Adrenal gland (tissue), 12 donors: ENCODE measurements around the gene TPD52L2. TPM values are rescaled to one million over a fixed set of nuclear protein-coding genes. Genes with fewer than 3 reads are reported as not detected.
A peak's percentile ranks its signal among the peaks of the same experiment; 100 is the strongest.

ENCODE experiments used
- DNase-seq, 7 donors: peaks; one replicate each; pipeline ENCODE4 v3.0.0-alpha.2; 2019 to 2020
- H3K27ac ChIP-seq, 5 donors: fragments of 200-600 bp; sonication (generic) in 4 of 5; 1 replicate in 3 of 5; 2 replicates in 2 of 5; pipeline versions ENCODE4 v1.5.1 to v1.8.0; 2016 to 2020; ENCODE audit warnings: mild to moderate bottlenecking in 1 of 5
- H3K27me3 ChIP-seq: fragments of 200-600 bp; 2 replicates; pipeline ENCODE4 v1.8.0; 2021
- H3K36me3 ChIP-seq, 2 donors: fragments of 200-600 bp; replicated peaks in 1 of 2; 1 replicate in 1 of 2; 2 replicates in 1 of 2; pipeline versions ENCODE4 v1.5.1 to v1.8.0; 2018 to 2022
- H3K4me1 ChIP-seq, 2 donors: fragments of 200-600 bp; replicated peaks in 1 of 2; 1 replicate in 1 of 2; 2 replicates in 1 of 2; pipeline versions ENCODE4 v1.5.1 to v1.8.0; 2018 to 2021
- H3K4me3 ChIP-seq, 4 donors: fragments of 200-600 bp; sonication (generic) in 3 of 4; one replicate each; pipeline ENCODE4 v1.5.1; 2016 to 2018
- H3K9me3 ChIP-seq, 3 donors: fragments of 200-600 bp; sonication (generic) in 1 of 3; replicated peaks in 1 of 3; 1 replicate in 2 of 3; 2 replicates in 1 of 3; pipeline versions ENCODE4 v1.5.1 to v1.8.0; 2016 to 2021
- CTCF ChIP-seq, 6 experiments: fragments of 450-650 bp in 4 of 6; fragments of 200-600 bp in 2 of 6; sonication (generic) in 1 of 6; IDR thresholded peaks; 1 replicate in 5 of 6; 2 replicates in 1 of 6; pipeline versions ENCODE4 v1.5.1 to v1.8.0; 2016 to 2021; ENCODE audit warnings: antibody characterized with exemption in 6 of 6, mild to moderate bottlenecking in 2 of 6, moderate library complexity in 1 of 6
- POLR2A ChIP-seq, 2 donors: fragments of 450-650 bp; IDR thresholded peaks; one replicate each; pipeline ENCODE4 v1.6.1; 2017; ENCODE audit warnings: antibody characterized with exemption in 2 of 2, mild to moderate bottlenecking in 2 of 2, moderate library complexity in 1 of 2
- WGBS, 4 donors: extraction: QIAGEN DNeasy Blood & Tissue Kit in 2 of 4; methylation state at CpG; one replicate each; pipeline versions ENCODE4 v1.1.5 to v1.1.7; 2013 to 2017; 5-methylcytosine and 5-hydroxymethylcytosine counted together
- intact Hi-C, 2 donors: fragments of 100-400 bp; cut with DNase I; formaldehyde crosslinking; loops; one replicate each; pipeline versions ENCODE4 v1.14.1 to v1.15.0; 2022 to 2023
- polyA plus RNA-seq, 3 donors: library from polyadenylated mRNA; stranded (reverse); fragments of 200-250 nt in 2 of 3; fragments of 350-450 nt in 1 of 3; fragmentation: Illumina TruSeq in 1 of 3; extraction: RNeasy Lipid Tissue Mini Kit (QIAGEN cat#74804) in 1 of 3; gene quantifications; one replicate each; pipeline ENCODE4 v1.2.3, GENCODE V29; 2013 to 2014
- total RNA-seq, 9 donors: library from RNA; depleted of rRNA in 4 of 9; stranded (reverse); fragments of >200 nt in 4 of 9; fragments of 120-200 nt in 1 of 9; fragmentation: NEBNext Ultra II Directional in 1 of 9; extraction: Animal tissue kit (Norgen Biotek cat#: 25700) in 1 of 9; gene quantifications; one replicate each; pipeline versions ENCODE4 v1.1.0 to v1.2.4, GENCODE V29; 2013 to 2023
- donor health status: healthy with polysubstance abuse.
- donor health status: Bipolar disorder and iron deficiency.
- donor health status: DM: yes; HTN: yes; CAD: no.
- donor health status: DM: no; HTN: no; CAD: no.
- donor health status: DM: no; HTN: no; CAD: no.
- donor health status: DM: yes; HTN: yes; CAD: no.

The TPD52L2 gene
- total and polyA plus RNA-seq, 12 donors, result 81.9 to 125 (median 112) TPM

- no peak for TF ChIP-seq CTCF (IDR thresholded peaks at IDR 0.05)
- no peak for TF ChIP-seq POLR2A (IDR thresholded peaks at IDR 0.05)
- H3K4me1 ChIP-seq, result peaks cover 8 to 11% of the 10 kb centered on the region in 2 donors
- DNase-seq, result no peak
- peaks cover 0 to 47% of the 10 kb centered on the region in 2 donors for H3K36me3 ChIP-seq
- intact Hi-C loops, result no loop called here
- no peak overlapping the region for H3K27ac ChIP-seq
- no peaks in the 10 kb centered on the region for H3K27me3 ChIP-seq
- H3K4me3 ChIP-seq, result no peak overlapping the region
- 89 to 93% (median 90%) methylated on average over 19 to 29 of the region's 29 CpGs for WGBS, 4 donors
- H3K9me3 ChIP-seq, result no peaks in the 10 kb centered on the region
These were observed 26.3 kb downstream of the TPD52L2 start for GRCh38 chr20:63891061-63892002.

- intact Hi-C loops, result no loop called here
- Histone ChIP-seq H3K4me3 (no peak overlapping the region), H3K27me3 (no peaks in the 10 kb centered on the region), H3K9me3 (no peaks in the 10 kb centered on the region), H3K27ac (no peak overlapping the region), H3K36me3 (peaks cover 0 to 41% of the 10 kb centered on the region in 2 donors), H3K4me1 (peaks cover 17 to 21% of the 10 kb centered on the region in 2 donors)
- 84 to 91% (median 90%) methylated on average over 7 of the region's 7 CpGs for WGBS, 4 donors
- TF ChIP-seq CTCF (IDR thresholded peaks at IDR 0.05) (no peak), POLR2A (IDR thresholded peaks at IDR 0.05) (no peak)
- DNase-seq, result no peak
These were observed 27.3 kb downstream of the TPD52L2 start for GRCh38 chr20:63892402-63892801.

DNA sequence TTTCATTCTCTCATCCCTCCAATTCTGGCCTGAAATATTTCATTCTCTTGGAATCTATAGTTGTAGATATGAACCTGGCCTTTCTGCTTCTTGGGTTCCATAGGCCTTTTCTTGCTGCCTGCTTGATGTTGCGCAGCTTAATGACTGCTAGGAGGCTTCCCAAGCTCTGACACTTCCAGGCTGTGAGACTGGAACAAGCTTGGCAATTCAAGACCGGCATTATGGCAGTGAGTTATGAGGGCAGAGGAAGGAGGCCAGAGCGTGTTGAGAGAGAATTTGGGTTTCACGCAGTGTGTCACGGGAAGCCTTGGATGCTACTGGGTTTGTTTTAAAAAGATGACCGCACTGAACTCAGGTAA lies 28.9 kb downstream of the TPD52L2 start:
- no peaks in the 10 kb centered on the region for H3K9me3 ChIP-seq
- intact Hi-C loops, result no loop called here
- no peak for TF ChIP-seq POLR2A (IDR thresholded peaks at IDR 0.05)
- no peak for TF ChIP-seq CTCF (IDR thresholded peaks at IDR 0.05)
- peaks cover 33 to 37% of the 10 kb centered on the region in 2 donors for H3K4me1 ChIP-seq
- H3K27ac ChIP-seq, result peak overlapping the region in 4 of 5 donors; percentile 74 to 97 (median 81)
- 17 to 25% (median 22%) methylated on average over 6 of the region's 6 CpGs for WGBS, 4 donors
- H3K36me3 ChIP-seq, result peaks cover 0 to 30% of the 10 kb centered on the region in 2 donors
- no peaks in the 10 kb centered on the region for H3K27me3 ChIP-seq
- DNase-seq, result no peak
- peak overlapping the region in 1 of 4 donors; percentile 88 for H3K4me3 ChIP-seq

GRCh38 chr20:63894358-63895201 lies 29.5 kb downstream of the TPD52L2 start, which contains the start of gene DNAJC5:
TSS of gene DNAJC5 (plus strand) at chr20:63895126. CDS start at chr20:63928346, 33,220 bp downstream.
- H3K27me3 ChIP-seq, result no peaks in the 10 kb centered on the region
- H3K36me3 ChIP-seq, result peaks cover 0 to 24% of the 10 kb centered on the region in 2 donors
- TF ChIP-seq POLR2A (IDR thresholded peaks at IDR 0.05) (peak; percentile 38 to 68), CTCF (IDR thresholded peaks at IDR 0.05) (no peak)
- peak within 1 kb of the TSS; percentile 33 to 88 (median 49) for H3K4me3 ChIP-seq
- H3K9me3 ChIP-seq, result no peaks in the 10 kb centered on the region
- intact Hi-C loops, result no loop called here
- DNase-seq, result peak; percentile 94 to 98 (median 95)
- H3K4me1 ChIP-seq, result peaks cover 36 to 43% of the 10 kb centered on the region in 2 donors
- 0 to 1% (median 1%) methylated on average over 16 to 82 of the region's 82 CpGs for WGBS, 4 donors
- peak within 1 kb of the TSS; percentile 36 to 97 (median 80) for H3K27ac ChIP-seq
